ENCODE measurements around the gene ZSWIM8.
"Not testable (repeated sequence)": the region's sequence is repeated elsewhere in the genome, so short reads cannot be mapped to it uniquely, and the experiment has no call there.

The ZSWIM8 gene

GRCh38 chr10:73814276-73814895 lies 29.0 kb downstream of the ZSWIM8 start:
- DNase-seq (ENCODE audit: low read depth) = no peak

- DNase-seq (ENCODE audit: low read depth) = no peak
These were observed 29.7 kb downstream of the ZSWIM8 start for GRCh38 chr10:73814896-73815718.

- DNase-seq (ENCODE audit: low read depth) = no peak
These were observed 30.3 kb downstream of the ZSWIM8 start for GRCh38 chr10:73815719-73816030.

- DNase-seq (ENCODE audit: low read depth) = no peak
These were observed 31.7 kb downstream of the ZSWIM8 start for GRCh38 chr10:73816917-73817729.

- DNase-seq (ENCODE audit: low read depth) = no peak
These were observed 32.4 kb downstream of the ZSWIM8 start for GRCh38 chr10:73817826-73818225.

- DNase-seq (ENCODE audit: low read depth) = no peak
These were observed 33.0 kb downstream of the ZSWIM8 start for GRCh38 chr10:73818402-73818801.

GRCh38 chr10:73819081-73819480 lies 33.7 kb downstream of the ZSWIM8 start:
- no peak for DNase-seq (ENCODE audit: low read depth)

- no peak for DNase-seq (ENCODE audit: low read depth)
These were observed 34.2 kb downstream of the ZSWIM8 start for GRCh38 chr10:73819513-73820093.

- DNase-seq (ENCODE audit: low read depth) = no peak
These were observed 38.0 kb downstream of the ZSWIM8 start for GRCh38 chr10:73823391-73823790.

GRCh38 chr10:73824146-73824725 lies 38.8 kb downstream of the ZSWIM8 start:
- no peak for DNase-seq (ENCODE audit: low read depth)

- DNase-seq (ENCODE audit: low read depth) = peak; percentile 81
These were observed 42.1 kb downstream of the ZSWIM8 start for GRCh38 chr10:73827346-73828089.

- DNase-seq (ENCODE audit: low read depth) = no peak
These were observed 42.8 kb downstream of the ZSWIM8 start for GRCh38 chr10:73828161-73828560.

- DNase-seq (ENCODE audit: low read depth) = not testable (repeated sequence)
These were observed 43.7 kb downstream of the ZSWIM8 start for GRCh38 chr10:73829090-73829489.

- DNase-seq (ENCODE audit: low read depth) = peak; percentile 41
These were observed 51.1 kb downstream of the ZSWIM8 start for GRCh38 chr10:73836427-73836980.

- DNase-seq (ENCODE audit: low read depth) = peak; percentile 81
These were observed 51.7 kb downstream of the ZSWIM8 start for GRCh38 chr10:73837072-73837471.

GRCh38 chr10:73838008-73838567 lies 52.7 kb downstream of the ZSWIM8 start:
- DNase-seq (ENCODE audit: low read depth) = no peak

- no peak for DNase-seq (ENCODE audit: low read depth)
These were observed 53.4 kb downstream of the ZSWIM8 start for GRCh38 chr10:73838827-73839226.

GRCh38 chr10:73839276-73839966 lies 54.0 kb downstream of the ZSWIM8 start:
- DNase-seq (ENCODE audit: low read depth) = no peak

- DNase-seq (ENCODE audit: low read depth) = no peak
These were observed 54.6 kb downstream of the ZSWIM8 start for GRCh38 chr10:73840056-73840402.

GRCh38 chr10:73840403-73841060 lies 55.1 kb downstream of the ZSWIM8 start:
- DNase-seq (ENCODE audit: low read depth) = no peak

All from fibroblast of gingiva (primary cell).